COLO668 (cell line): ENCODE measurements around the gene CD44.
"Not testable (repeated sequence)": the region's sequence is repeated elsewhere in the genome, so short reads cannot be mapped to it uniquely, and the experiment has no call there.

Source experiments
- DNase-seq: peaks from one replicate; lab custom pipeline; 2025; ENCODE audit not compliant: unreplicated experiment; lab: John Stamatoyannopoulos, UW

Gene CD44

GRCh38 chr11:35138943-35139721 lies at the start of gene CD44:
Gene CD44 (plus strand): TSS chr11:35139171. CDS start chr11:35139304, 133 bp downstream.
- peak; percentile 45 for DNase-seq

- DNase-seq, result no peak
These were observed 49.3 kb upstream of the CD44 start for GRCh38 chr11:35089666-35090065.

GRCh38 chr11:35090125-35090524 lies 48.8 kb upstream of the CD44 start:
- no peak for DNase-seq

GRCh38 chr11:35090991-35091390 lies 48.0 kb upstream of the CD44 start:
- DNase-seq, result not testable (repeated sequence)

- no peak for DNase-seq
These were observed 42.2 kb upstream of the CD44 start for GRCh38 chr11:35096723-35097122.

- no peak for DNase-seq
These were observed 41.0 kb upstream of the CD44 start for GRCh38 chr11:35097814-35098455.

- DNase-seq, result no peak
These were observed 40.1 kb upstream of the CD44 start for GRCh38 chr11:35098855-35099254.

- DNase-seq, result no peak
These were observed 39.5 kb upstream of the CD44 start for GRCh38 chr11:35099278-35100012.

- DNase-seq, result no peak
These were observed 39.0 kb upstream of the CD44 start for GRCh38 chr11:35100013-35100383.

GRCh38 chr11:35101223-35101622 lies 37.7 kb upstream of the CD44 start:
- DNase-seq, result no peak

- DNase-seq, result no peak
These were observed 36.7 kb upstream of the CD44 start for GRCh38 chr11:35102267-35102666.

- no peak for DNase-seq
These were observed 35.4 kb upstream of the CD44 start for GRCh38 chr11:35103366-35104208.

GRCh38 chr11:35104655-35105054 lies 34.3 kb upstream of the CD44 start:
- DNase-seq, result no peak

- DNase-seq, result no peak
These were observed 33.5 kb upstream of the CD44 start for GRCh38 chr11:35105319-35106079.

- DNase-seq, result no peak
These were observed 32.4 kb upstream of the CD44 start for GRCh38 chr11:35106595-35106994.

GRCh38 chr11:35107861-35108260 lies 31.1 kb upstream of the CD44 start:
- no peak for DNase-seq

GRCh38 chr11:35108336-35108735 lies 30.6 kb upstream of the CD44 start:
- DNase-seq, result not testable (repeated sequence)

GRCh38 chr11:35109041-35109440 lies 29.9 kb upstream of the CD44 start:
- no peak for DNase-seq

GRCh38 chr11:35109827-35110226 lies 29.1 kb upstream of the CD44 start:
- no peak for DNase-seq
